IMR-90 (cell line): Measurements from ENCODE around the gene ZNF644. TPM values are rescaled to one million over a fixed set of nuclear protein-coding genes. Genes with fewer than 3 reads are reported as not detected.

Source experiments
- ATAC-seq: fragments of 200-7000 bp; cut with Tn5 transposase; 2 replicates; pipeline ENCODE4 v1.9.1; 2020; ENCODE audit warnings: low read depth, mild to moderate bottlenecking, moderate library complexity
- BruUV-seq: library from RNA; stranded (reverse); fragments of 400-500 nt; replicated peaks from 2 replicates; lab custom pipeline; 2021; lab: Mats Ljungman, UMichigan
- CTCF ChIA-PET: fragments of 300-600 bp; formaldehyde crosslinking; extraction: SDS; loops from one replicate; lab custom pipeline; 2021; ENCODE audit warnings: antibody characterized with exemption; lab: Yijun Ruan, JAX
- POLR2A ChIA-PET: fragments of 300-600 bp; sonication (Branson Sonifier 250); formaldehyde crosslinking; loops from one replicate; lab custom pipeline; 2022; ENCODE audit warnings: antibody characterized with exemption; ENCODE audit not compliant: unreplicated experiment; lab: Charles Lee
- DNase-seq: peaks from one replicate; pipeline ENCODE4 v3.0.0; 2013
- H2AFZ ChIP-seq: replicated peaks from 2 replicates; pipeline ENCODE3; 2013; ENCODE audit warnings: low read length, mild to moderate bottlenecking; ENCODE audit not compliant: poor library complexity
- H2AK5ac ChIP-seq: 2 replicates; pipeline ENCODE4 v1.6.1; 2013; ENCODE audit warnings: low read depth, low read length, inconsistent platforms
- H2AK9ac ChIP-seq: replicated peaks from 2 replicates; pipeline ENCODE3; 2013; ENCODE audit warnings: mild to moderate bottlenecking, low read depth, low read length, moderate library complexity; ENCODE audit not compliant: poor library complexity
- H2BK120ac ChIP-seq: 2 replicates; pipeline ENCODE4 v1.6.1; 2013; ENCODE audit warnings: low read depth, low read length, inconsistent platforms
- H2BK15ac ChIP-seq: 3 replicates; pipeline ENCODE4 v1.6.1; 2013; ENCODE audit warnings: low read depth, low read length, inconsistent platforms
- H2BK20ac ChIP-seq: 2 replicates; pipeline ENCODE4 v1.6.1; 2013; ENCODE audit warnings: low read depth, mild to moderate bottlenecking, inconsistent platforms, low read length, moderate library complexity
- H2BK5ac ChIP-seq: 2 replicates; pipeline ENCODE4 v1.6.1; 2013; ENCODE audit warnings: mild to moderate bottlenecking, low read depth, low read length, inconsistent platforms; ENCODE audit not compliant: poor library complexity, severe bottlenecking
- H3K14ac ChIP-seq: replicated peaks from 2 replicates; pipeline ENCODE4 v1.6.1; 2013; ENCODE audit warnings: low read depth, low read length, inconsistent platforms
- H3K18ac ChIP-seq: 2 replicates; pipeline ENCODE4 v1.6.1; 2013; ENCODE audit warnings: low read depth, low read length, control low read depth
- H3K23ac ChIP-seq: 2 replicates; pipeline ENCODE4 v1.6.1; 2013; ENCODE audit warnings: low read depth, low read length, inconsistent platforms
- H3K27ac ChIP-seq: 2 replicates; pipeline ENCODE4 v1.5.1; 2013; ENCODE audit warnings: mild to moderate bottlenecking, control low read depth, low read length; ENCODE audit not compliant: insufficient read depth
- H3K27me3 ChIP-seq: 2 replicates; pipeline ENCODE4 v1.6.1; 2013; ENCODE audit warnings: low read length; ENCODE audit not compliant: control insufficient read depth, insufficient read depth
- H3K36me3 ChIP-seq: 2 replicates; pipeline ENCODE4 v1.6.1; 2013; ENCODE audit warnings: low read length, mixed read lengths; ENCODE audit not compliant: control insufficient read depth, insufficient read depth
- H3K4ac ChIP-seq: 2 replicates; pipeline ENCODE4 v1.6.1; 2013; ENCODE audit warnings: low read depth, low read length, inconsistent platforms
- H3K4me1 ChIP-seq: 2 replicates; pipeline ENCODE4 v1.6.1; 2013; ENCODE audit warnings: low read length, mixed read lengths; ENCODE audit not compliant: control insufficient read depth, insufficient read depth
- H3K4me2 ChIP-seq: 2 replicates; pipeline ENCODE4 v1.6.1; 2013; ENCODE audit warnings: low read depth, mild to moderate bottlenecking, control low read depth, low read length, moderate library complexity
- H3K4me3 ChIP-seq: 2 replicates; pipeline ENCODE4 v1.5.1; 2013; ENCODE audit warnings: low read depth, mild to moderate bottlenecking, control low read depth, low read length, moderate library complexity; ENCODE audit not compliant: insufficient read depth
- H3K56ac ChIP-seq: 2 replicates; pipeline ENCODE4 v1.6.1; 2013; ENCODE audit warnings: low read length, inconsistent platforms; ENCODE audit not compliant: insufficient read depth; ENCODE audit errors: extremely low read depth
- H3K79me1 ChIP-seq, 2 experiments: 2 replicates each; pipeline ENCODE4 v1.6.1; 2013; ENCODE audit warnings: low read length in 2 of 2, inconsistent platforms in 1 of 2, low read depth in 1 of 2
- H3K9ac ChIP-seq: 2 replicates; pipeline ENCODE4 v1.6.1; 2013; ENCODE audit warnings: low read depth, low read length, control low read depth
- H3K9me1 ChIP-seq: 2 replicates; pipeline ENCODE4 v1.6.1; 2013; ENCODE audit warnings: low read length, inconsistent platforms; ENCODE audit not compliant: insufficient read depth
- H3K9me3 ChIP-seq: 2 replicates; pipeline ENCODE4 v1.6.1; 2013; ENCODE audit warnings: low read length; ENCODE audit not compliant: control insufficient read depth, insufficient read depth
- H4K20me1 ChIP-seq: 2 replicates; pipeline ENCODE4 v1.6.1; 2013; ENCODE audit warnings: low read length, inconsistent platforms; ENCODE audit not compliant: insufficient read depth
- H4K5ac ChIP-seq: 2 replicates; pipeline ENCODE4 v1.6.1; 2013; ENCODE audit warnings: mild to moderate bottlenecking, low read depth, low read length, control low read depth
- H4K8ac ChIP-seq, 2 experiments: 2 replicates each; pipeline ENCODE4 v1.6.1; 2013; ENCODE audit warnings: low read depth in 2 of 2, low read length in 2 of 2, control low read depth in 1 of 2, inconsistent platforms in 1 of 2
- H4K91ac ChIP-seq: 2 replicates; pipeline ENCODE4 v1.6.1; 2013; ENCODE audit warnings: low read depth, low read length, inconsistent platforms; ENCODE audit not compliant: insufficient read depth
- BHLHE40 ChIP-seq: fragments of 150-350 bp; IDR thresholded peaks from 2 replicates; pipeline ENCODE4 v1.6.1; 2016; ENCODE audit warnings: mild to moderate bottlenecking, low read depth, low read length
- CEBPB ChIP-seq: IDR thresholded peaks from 2 replicates; pipeline ENCODE4 v1.6.1; 2012; ENCODE audit warnings: low read depth, low read length, improper control_type of control experiment
- CHD1 ChIP-seq: IDR thresholded peaks from 2 replicates; pipeline ENCODE4 v1.6.1; 2012; ENCODE audit warnings: low read depth, low read length, improper control_type of control experiment
- CTCF ChIP-seq: conservative IDR thresholded peaks from 2 replicates; pipeline ENCODE4 v1.5.1; 2012; ENCODE audit warnings: mild to moderate bottlenecking, low read depth, low read length, improper control_type of control experiment
- FOS ChIP-seq: fragments of 150-350 bp; IDR thresholded peaks from 2 replicates; pipeline ENCODE4 v1.6.1; 2016; ENCODE audit warnings: low read depth, low read length
- MAFK ChIP-seq: IDR thresholded peaks from 2 replicates; pipeline ENCODE4 v1.6.1; 2012; ENCODE audit warnings: low read depth, low read length, improper control_type of control experiment
- MAZ ChIP-seq: IDR thresholded peaks from 2 replicates; pipeline ENCODE4 v1.6.1; 2012; ENCODE audit warnings: low read depth, mild to moderate bottlenecking, low read length, improper control_type of control experiment, moderate library complexity, borderline replicate concordance
- MXI1 ChIP-seq: IDR thresholded peaks from 2 replicates; pipeline ENCODE4 v1.6.1; 2012; ENCODE audit warnings: low read depth, mild to moderate bottlenecking, low read length, moderate library complexity, borderline replicate concordance
- NFE2L2 ChIP-seq: fragments of 150-350 bp; IDR thresholded peaks from 2 replicates; pipeline ENCODE4 v1.6.1; 2016; ENCODE audit warnings: low read depth, mild to moderate bottlenecking, low read length
- POLR2A ChIP-seq: IDR thresholded peaks from 2 replicates; pipeline ENCODE4 v1.6.1; 2012; ENCODE audit warnings: mild to moderate bottlenecking, low read depth, low read length
- RAD21 ChIP-seq: IDR thresholded peaks from 2 replicates; pipeline ENCODE4 v1.6.1; 2012; ENCODE audit warnings: low read length, improper control_type of control experiment
- RCOR1 ChIP-seq: IDR thresholded peaks from 2 replicates; pipeline ENCODE4 v1.6.1; 2012; ENCODE audit warnings: mild to moderate bottlenecking, low read length, improper control_type of control experiment; ENCODE audit not compliant: insufficient replicate concordance
- RFX5 ChIP-seq: IDR thresholded peaks from 2 replicates; pipeline ENCODE4 v1.8.0; 2012; ENCODE audit warnings: low read depth, mild to moderate bottlenecking, low read length, moderate library complexity
- SMC3 ChIP-seq: fragments of 150-350 bp; IDR thresholded peaks from 2 replicates; pipeline ENCODE4 v1.6.1; 2016; ENCODE audit warnings: low read depth, mild to moderate bottlenecking, antibody characterized with exemption, low read length, moderate library complexity
- USF2 ChIP-seq: fragments of 150-350 bp; IDR thresholded peaks from 2 replicates; pipeline ENCODE4 v1.6.1; 2017; ENCODE audit warnings: mild to moderate bottlenecking, antibody characterized with exemption, low read length, low read depth
- WGBS, 2 experiments: methylation state at CpG; one replicate each; pipeline versions ENCODE4 v1.1.5 to v1.1.7; 2013; ENCODE audit warnings: missing lambda C conversion rate in 2 of 2; ENCODE audit not compliant: insufficient read length in 1 of 2; ENCODE audit errors: extremely low coverage in 2 of 2; 5-methylcytosine and 5-hydroxymethylcytosine counted together
- dilution Hi-C: fragments of 300-500 bp; cut with HindIII; formaldehyde crosslinking; loops from one replicate; pipeline ENCODE4 v1.14.3; 2018; ENCODE audit warnings: low sequenced_read_pairs; ENCODE audit not compliant: unreplicated experiment
- in situ Hi-C: fragments of 300-500 bp; cut with MboI; formaldehyde crosslinking; loops from 3 replicates; pipeline ENCODE4 v1.14.3; 2019; ENCODE audit warnings: low sequenced_read_pairs, inconsistent platforms, mixed read lengths
- intact Hi-C: fragments of 100-400 bp; cut with micrococcal nuclease; formaldehyde crosslinking; loops from 2 replicates; pipeline ENCODE4 v1.10.0; 2022
- polyA plus RNA-seq, 3 experiments: library from polyadenylated mRNA; depleted of rRNA; stranded (reverse); fragments of >200 nt; gene quantifications; 2 replicates each; pipeline ENCODE4 v1.2.3, GENCODE V29; 2012; ENCODE audit warnings: low replicate concordance in 1 of 3
- total RNA-seq: library from RNA; depleted of rRNA; stranded (reverse); fragments of >200 nt; gene quantifications from 2 replicates; pipeline ENCODE4 v1.2.3, GENCODE V29; 2012
- TF ChIP-seq, protein P1 (sequence below): fragments of 150-350 bp; IDR thresholded peaks from 2 replicates; pipeline ENCODE4 v1.6.1; 2016; ENCODE audit warnings: low read depth, mild to moderate bottlenecking, low read length, moderate library complexity, borderline replicate concordance

ZNF644 gene
- total and polyA plus RNA-seq, 2 of the 4 experiments (the other 2 are of a cell fraction) = 9.0 to 45.3 TPM

- H3K14ac ChIP-seq = no peak overlapping the region
- H2BK20ac ChIP-seq = no peak overlapping the region
- H2AFZ ChIP-seq = no peak overlapping the region
- intact Hi-C loops = no loop called here
- H3K4me2 ChIP-seq = no peak overlapping the region
- H3K4ac ChIP-seq = no peak overlapping the region
- BruUV-seq = no TSS peak
- H2BK15ac ChIP-seq = no peak overlapping the region
- no peaks in the 10 kb centered on the region for H3K27me3 ChIP-seq
- no peak for TF ChIP-seq CTCF
- TF ChIP-seq USF2 = no peak
- TF ChIP-seq NFE2L2 = no peak
- no peak for TF ChIP-seq CEBPB
- no peak for TF ChIP-seq MAZ
- TF ChIP-seq RCOR1 = no peak
- no peak for TF ChIP-seq POLR2A
- TF ChIP-seq MXI1 = no peak
- no peak for TF ChIP-seq RFX5
- TF ChIP-seq, protein P1, sequence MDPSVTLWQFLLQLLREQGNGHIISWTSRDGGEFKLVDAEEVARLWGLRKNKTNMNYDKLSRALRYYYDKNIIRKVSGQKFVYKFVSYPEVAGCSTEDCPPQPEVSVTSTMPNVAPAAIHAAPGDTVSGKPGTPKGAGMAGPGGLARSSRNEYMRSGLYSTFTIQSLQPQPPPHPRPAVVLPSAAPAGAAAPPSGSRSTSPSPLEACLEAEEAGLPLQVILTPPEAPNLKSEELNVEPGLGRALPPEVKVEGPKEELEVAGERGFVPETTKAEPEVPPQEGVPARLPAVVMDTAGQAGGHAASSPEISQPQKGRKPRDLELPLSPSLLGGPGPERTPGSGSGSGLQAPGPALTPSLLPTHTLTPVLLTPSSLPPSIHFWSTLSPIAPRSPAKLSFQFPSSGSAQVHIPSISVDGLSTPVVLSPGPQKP = no peak
- no peak for TF ChIP-seq MAFK
- TF ChIP-seq RAD21 = no peak
- no peak for TF ChIP-seq SMC3
- no peak for TF ChIP-seq BHLHE40
- no peak for TF ChIP-seq FOS
- TF ChIP-seq CHD1 = no peak
- no CpG with 5 or more reads among the region's 1 CpG for WGBS, 2 experiments
- H4K8ac ChIP-seq = no peak overlapping the region
- H3K18ac ChIP-seq = no peak overlapping the region
- H3K36me3 ChIP-seq = no peaks in the 10 kb centered on the region
- ATAC-seq = no peak
- H3K56ac ChIP-seq = no peak overlapping the region
- ChIA-PET CTCF (no interaction called here), POLR2A (no interaction called here)
- H3K23ac ChIP-seq = no peak overlapping the region
- H3K4me3 ChIP-seq = no peak overlapping the region
- no peak for DNase-seq
- H4K20me1 ChIP-seq = no peaks in the 10 kb centered on the region
- no peaks in the 10 kb centered on the region for H3K4me1 ChIP-seq
- H2BK120ac ChIP-seq = no peak overlapping the region
- no peak overlapping the region for H3K9ac ChIP-seq
- dilution Hi-C loops = no loop called here
- no peak overlapping the region for H2AK5ac ChIP-seq
- no peak overlapping the region for H2BK5ac ChIP-seq
- H3K79me1 ChIP-seq = no peaks in the 10 kb centered on the region
- no peak overlapping the region for H3K27ac ChIP-seq
- no peak overlapping the region for H4K5ac ChIP-seq
- H4K91ac ChIP-seq = no peak overlapping the region
- no peak overlapping the region for H2AK9ac ChIP-seq
- no peaks in the 10 kb centered on the region for H3K9me3 ChIP-seq
- H3K9me1 ChIP-seq = no peaks in the 10 kb centered on the region
- in situ Hi-C loops = no loop called here
These were observed 23.4 kb upstream of the ZNF644 start for GRCh38 chr1:91045284-91045683.
